Measurements from ENCODE around the gene ACTA2. TPM values are rescaled to one million over a fixed set of nuclear protein-coding genes. Genes with fewer than 3 reads are reported as not detected.
A peak's percentile ranks its signal among the peaks of the same experiment; 100 is the strongest.

The ACTA2 gene
- total RNA-seq, result 10 to 100 TPM in 4 of 6 donors, 1 to 10 TPM in 2; 8.1 to 78.7 (median 17.5) TPM
- 10 to 100 TPM; 58.0 to 78.4 TPM for polyA plus RNA-seq

GRCh38 chr10:88952647-88953111 is at the start of gene ACTA2:
ACTA2 (minus strand) TSS chr10:88952773; CDS start chr10:88948930, 3,843 bp downstream.
- Histone ChIP-seq H3K27me3 (no peaks in the 10 kb centered on the region), H3K9me3 (no peaks in the 10 kb centered on the region), H3K27ac (no peak within 1 kb of the TSS), H3K4me3 (no peak within 1 kb of the TSS), H3K36me3 (no peaks in the 10 kb centered on the region), H3K4me1 (no peaks in the 10 kb centered on the region)
- WGBS, 2 donors, result 81 to 83% methylated on average over 8 of the region's 8 CpGs
- FAIRE-seq (peak; percentile 71), DNase-seq (no peak), ATAC-seq (peak in 3 of 4 donors; percentile 25 to 47 (median 30))
- intact Hi-C loops (cut with DNase I), result no loop called here
- no peak for TF ChIP-seq CTCF (IDR thresholded peaks at IDR 0.05)

GRCh38 chr10:89001729-89002072 is 49.1 kb upstream of the ACTA2 start:
- DNase-seq (no peak), ATAC-seq (peak in 1 of 4 donors; percentile 21), FAIRE-seq (no peak)
- 73 to 76% methylated on average over 4 of the region's 4 CpGs for WGBS, 2 donors
- intact Hi-C loops (cut with DNase I), result no loop called here
- no peaks in the 10 kb centered on the region for H3K9me3 ChIP-seq
- H3K27me3 ChIP-seq, result no peaks in the 10 kb centered on the region
- no peaks in the 10 kb centered on the region for H3K36me3 ChIP-seq
- TF ChIP-seq CTCF (IDR thresholded peaks at IDR 0.05), result no peak
- peaks cover 0 to 13% (median 4%) of the 10 kb centered on the region in 3 donors for H3K4me1 ChIP-seq
- no peak overlapping the region for H3K4me3 ChIP-seq
- H3K27ac ChIP-seq, result no peak overlapping the region

- DNase-seq, result no peak
- 75 to 86% methylated on average over 5 of the region's 5 CpGs for WGBS, 2 donors
- intact Hi-C loops (cut with DNase I), result no loop called here
These were observed 48.6 kb upstream of the ACTA2 start for GRCh38 chr10:89001024-89001728.

GRCh38 chr10:88999625-89000024 is 47.1 kb upstream of the ACTA2 start:
- 88 to 89% methylated on average over 1 of the region's 1 CpG for WGBS, 2 donors
- intact Hi-C loops (cut with DNase I), result no loop called here
- H3K4me3 ChIP-seq, result no peak overlapping the region
- H3K27me3 ChIP-seq, result no peaks in the 10 kb centered on the region
- no peak for ATAC-seq
- no peaks in the 10 kb centered on the region for H3K9me3 ChIP-seq
- no peak for DNase-seq
- H3K4me1 ChIP-seq, result peaks cover 0 to 13% (median 4%) of the 10 kb centered on the region in 3 donors
- H3K36me3 ChIP-seq, result no peaks in the 10 kb centered on the region
- FAIRE-seq, result peak; percentile 65
- TF ChIP-seq CTCF (IDR thresholded peaks at IDR 0.05), result no peak
- no peak overlapping the region for H3K27ac ChIP-seq

More at GRCh38 chr10:89001024-89001728, 48.6 kb upstream of the ACTA2 start:
- Histone ChIP-seq H3K27ac (no peak overlapping the region), H3K9me3 (no peaks in the 10 kb centered on the region), H3K27me3 (no peaks in the 10 kb centered on the region), H3K4me1 (peaks cover 0 to 13% (median 4%) of the 10 kb centered on the region in 3 donors), H3K4me3 (no peak overlapping the region), H3K36me3 (no peaks in the 10 kb centered on the region)
- TF ChIP-seq CTCF (IDR thresholded peaks at IDR 0.05), result no peak
- ATAC-seq, result peak in 1 of 4 donors; percentile 11
- no peak for FAIRE-seq

- no peak for FAIRE-seq
- TF ChIP-seq CTCF (IDR thresholded peaks at IDR 0.05), result no peak
- intact Hi-C loops (cut with DNase I), result no loop called here
These were observed 44.4 kb upstream of the ACTA2 start for GRCh38 chr10:88996927-88997326.

More at GRCh38 chr10:88996927-88997326, 44.4 kb upstream of the ACTA2 start:
- H3K36me3 ChIP-seq, result no peaks in the 10 kb centered on the region
- WGBS, 2 donors, result 78 to 86% methylated on average over 1 of the region's 1 CpG
- ATAC-seq, result no peak
- DNase-seq, result no peak
- H3K4me1 ChIP-seq, result peaks cover 0 to 15% (median 4%) of the 10 kb centered on the region in 3 donors
- no peaks in the 10 kb centered on the region for H3K9me3 ChIP-seq
- H3K4me3 ChIP-seq, result no peak overlapping the region
- no peaks in the 10 kb centered on the region for H3K27me3 ChIP-seq
- no peak overlapping the region for H3K27ac ChIP-seq

Measured in pancreas (tissue), 10 donors.